Fibroblast of villous mesenchyme (primary cell): Measurements from ENCODE around the gene FLNB. TPM values are rescaled to one million over a fixed set of nuclear protein-coding genes. Genes with fewer than 3 reads are reported as not detected.

ENCODE experiments used
- DNase-seq: peaks from one replicate; pipeline ENCODE4 v3.0.0-alpha.2; 2010; ENCODE audit warnings: low read depth
- H3K4me3 ChIP-seq: 2 replicates; pipeline ENCODE4 v1.5.1; 2011; ENCODE audit warnings: low read depth, mild to moderate bottlenecking, low read length
- total RNA-seq: library from RNA; depleted of rRNA; stranded (reverse); fragments of >200 nt; gene quantifications from 2 replicates; pipeline ENCODE4 v1.2.3, GENCODE V29; 2012
- TF ChIP-seq, protein P1 (sequence below): IDR thresholded peaks from 2 replicates; pipeline ENCODE4 v1.5.1; 2012; ENCODE audit warnings: low read depth, mild to moderate bottlenecking, low read length; ENCODE audit not compliant: insufficient read depth

The FLNB gene, protein sequence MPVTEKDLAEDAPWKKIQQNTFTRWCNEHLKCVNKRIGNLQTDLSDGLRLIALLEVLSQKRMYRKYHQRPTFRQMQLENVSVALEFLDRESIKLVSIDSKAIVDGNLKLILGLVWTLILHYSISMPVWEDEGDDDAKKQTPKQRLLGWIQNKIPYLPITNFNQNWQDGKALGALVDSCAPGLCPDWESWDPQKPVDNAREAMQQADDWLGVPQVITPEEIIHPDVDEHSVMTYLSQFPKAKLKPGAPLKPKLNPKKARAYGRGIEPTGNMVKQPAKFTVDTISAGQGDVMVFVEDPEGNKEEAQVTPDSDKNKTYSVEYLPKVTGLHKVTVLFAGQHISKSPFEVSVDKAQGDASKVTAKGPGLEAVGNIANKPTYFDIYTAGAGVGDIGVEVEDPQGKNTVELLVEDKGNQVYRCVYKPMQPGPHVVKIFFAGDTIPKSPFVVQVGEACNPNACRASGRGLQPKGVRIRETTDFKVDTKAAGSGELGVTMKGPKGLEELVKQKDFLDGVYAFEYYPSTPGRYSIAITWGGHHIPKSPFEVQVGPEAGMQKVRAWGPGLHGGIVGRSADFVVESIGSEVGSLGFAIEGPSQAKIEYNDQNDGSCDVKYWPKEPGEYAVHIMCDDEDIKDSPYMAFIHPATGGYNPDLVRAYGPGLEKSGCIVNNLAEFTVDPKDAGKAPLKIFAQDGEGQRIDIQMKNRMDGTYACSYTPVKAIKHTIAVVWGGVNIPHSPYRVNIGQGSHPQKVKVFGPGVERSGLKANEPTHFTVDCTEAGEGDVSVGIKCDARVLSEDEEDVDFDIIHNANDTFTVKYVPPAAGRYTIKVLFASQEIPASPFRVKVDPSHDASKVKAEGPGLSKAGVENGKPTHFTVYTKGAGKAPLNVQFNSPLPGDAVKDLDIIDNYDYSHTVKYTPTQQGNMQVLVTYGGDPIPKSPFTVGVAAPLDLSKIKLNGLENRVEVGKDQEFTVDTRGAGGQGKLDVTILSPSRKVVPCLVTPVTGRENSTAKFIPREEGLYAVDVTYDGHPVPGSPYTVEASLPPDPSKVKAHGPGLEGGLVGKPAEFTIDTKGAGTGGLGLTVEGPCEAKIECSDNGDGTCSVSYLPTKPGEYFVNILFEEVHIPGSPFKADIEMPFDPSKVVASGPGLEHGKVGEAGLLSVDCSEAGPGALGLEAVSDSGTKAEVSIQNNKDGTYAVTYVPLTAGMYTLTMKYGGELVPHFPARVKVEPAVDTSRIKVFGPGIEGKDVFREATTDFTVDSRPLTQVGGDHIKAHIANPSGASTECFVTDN (N-terminal part only)
- total RNA-seq = 325 and 369 TPM in 2 replicates

DNA sequence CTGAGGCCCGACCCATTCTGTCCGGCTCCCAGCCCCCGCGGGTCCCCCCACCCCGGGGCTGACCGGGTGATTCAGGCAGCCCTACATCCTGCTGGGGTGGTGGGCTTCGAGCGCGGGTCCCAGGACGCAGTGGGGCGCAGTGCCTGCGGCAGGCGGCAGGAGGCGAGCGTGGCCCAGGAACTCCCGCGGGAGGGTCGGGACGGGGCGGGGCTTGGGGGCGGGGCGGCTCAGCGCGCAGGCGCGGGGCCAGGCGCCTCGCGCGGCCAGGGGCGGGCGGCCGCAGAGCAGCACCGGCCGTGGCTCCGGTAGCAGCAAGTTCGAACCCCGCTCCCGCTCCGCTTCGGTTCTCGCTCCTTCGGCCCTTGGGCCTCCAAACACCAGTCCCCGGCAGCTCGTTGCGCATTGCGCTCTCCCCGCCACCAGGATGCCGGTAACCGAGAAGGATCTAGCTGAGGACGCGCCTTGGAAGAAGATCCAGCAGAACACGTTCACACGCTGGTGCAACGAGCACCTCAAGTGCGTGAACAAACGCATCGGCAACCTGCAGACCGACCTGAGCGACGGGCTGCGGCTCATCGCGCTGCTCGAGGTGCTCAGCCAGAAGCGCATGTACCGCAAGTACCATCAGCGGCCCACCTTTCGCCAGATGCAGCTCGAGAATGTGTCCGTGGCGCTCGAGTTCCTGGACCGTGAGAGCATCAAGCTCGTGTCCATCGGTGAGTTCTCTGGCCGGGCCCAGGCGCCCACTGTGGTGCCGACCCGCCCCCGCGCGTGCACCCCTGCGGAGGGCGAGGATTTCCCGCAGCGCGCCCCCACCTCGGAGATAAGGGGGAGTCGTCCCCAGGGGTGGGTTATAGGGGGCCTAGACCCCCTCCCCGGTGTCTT, at the start of gene FLNB:
Gene FLNB, plus strand, starts transcription at position 282 of the 885 bp plus-strand sequence. Its CDS starts 143 bp downstream, at position 425.
- H3K4me3 ChIP-seq = peak within 1 kb of the TSS; percentile 100
- TF ChIP-seq, protein P1, sequence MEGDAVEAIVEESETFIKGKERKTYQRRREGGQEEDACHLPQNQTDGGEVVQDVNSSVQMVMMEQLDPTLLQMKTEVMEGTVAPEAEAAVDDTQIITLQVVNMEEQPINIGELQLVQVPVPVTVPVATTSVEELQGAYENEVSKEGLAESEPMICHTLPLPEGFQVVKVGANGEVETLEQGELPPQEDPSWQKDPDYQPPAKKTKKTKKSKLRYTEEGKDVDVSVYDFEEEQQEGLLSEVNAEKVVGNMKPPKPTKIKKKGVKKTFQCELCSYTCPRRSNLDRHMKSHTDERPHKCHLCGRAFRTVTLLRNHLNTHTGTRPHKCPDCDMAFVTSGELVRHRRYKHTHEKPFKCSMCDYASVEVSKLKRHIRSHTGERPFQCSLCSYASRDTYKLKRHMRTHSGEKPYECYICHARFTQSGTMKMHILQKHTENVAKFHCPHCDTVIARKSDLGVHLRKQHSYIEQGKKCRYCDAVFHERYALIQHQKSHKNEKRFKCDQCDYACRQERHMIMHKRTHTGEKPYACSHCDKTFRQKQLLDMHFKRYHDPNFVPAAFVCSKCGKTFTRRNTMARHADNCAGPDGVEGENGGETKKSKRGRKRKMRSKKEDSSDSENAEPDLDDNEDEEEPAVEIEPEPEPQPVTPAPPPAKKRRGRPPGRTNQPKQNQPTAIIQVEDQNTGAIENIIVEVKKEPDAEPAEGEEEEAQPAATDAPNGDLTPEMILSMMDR = peak; percentile 69
- DNase-seq = peak; percentile 74

DNA sequence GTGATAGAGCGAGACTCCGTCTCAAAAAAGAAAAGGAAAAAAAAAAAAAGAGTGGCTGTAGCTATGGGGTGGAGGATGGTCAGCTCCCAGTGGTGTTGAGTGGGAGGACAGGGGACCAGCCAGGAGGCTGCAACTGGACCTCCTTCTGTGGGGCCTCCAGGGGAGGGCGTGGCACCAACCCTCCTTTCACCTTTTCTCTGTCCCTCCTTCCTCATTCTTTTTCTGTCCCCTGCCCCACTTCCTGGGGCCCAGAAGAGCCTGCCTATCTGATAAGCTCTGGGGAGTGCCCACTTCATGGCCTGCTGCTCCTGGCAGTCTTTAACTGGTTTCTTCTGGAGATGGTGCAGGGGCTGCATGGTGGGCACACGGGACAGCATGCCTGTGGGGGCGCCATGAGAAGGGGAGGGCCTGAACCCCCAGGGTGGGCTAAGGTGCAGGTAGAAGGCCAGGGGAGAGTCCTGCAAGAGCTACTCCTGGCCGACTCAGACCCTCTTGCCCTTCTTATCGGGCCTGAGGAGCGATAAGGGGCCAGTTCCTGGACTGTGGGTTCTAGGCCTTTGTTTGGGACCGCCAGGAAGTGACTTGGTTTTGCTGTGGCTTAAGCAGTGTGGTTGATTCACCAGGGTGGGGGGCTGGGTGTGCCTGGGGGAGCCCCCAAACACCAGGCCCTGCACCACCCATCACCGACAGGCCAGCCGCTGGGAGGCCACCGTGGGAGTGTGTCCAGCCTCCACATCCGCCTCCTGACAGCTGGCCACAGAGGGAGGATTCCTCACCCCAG, 49.4 kb upstream of the FLNB start:
- TF ChIP-seq, protein P1 = no peak
- no peak overlapping the region for H3K4me3 ChIP-seq
- DNase-seq = peak; percentile 64

DNA sequence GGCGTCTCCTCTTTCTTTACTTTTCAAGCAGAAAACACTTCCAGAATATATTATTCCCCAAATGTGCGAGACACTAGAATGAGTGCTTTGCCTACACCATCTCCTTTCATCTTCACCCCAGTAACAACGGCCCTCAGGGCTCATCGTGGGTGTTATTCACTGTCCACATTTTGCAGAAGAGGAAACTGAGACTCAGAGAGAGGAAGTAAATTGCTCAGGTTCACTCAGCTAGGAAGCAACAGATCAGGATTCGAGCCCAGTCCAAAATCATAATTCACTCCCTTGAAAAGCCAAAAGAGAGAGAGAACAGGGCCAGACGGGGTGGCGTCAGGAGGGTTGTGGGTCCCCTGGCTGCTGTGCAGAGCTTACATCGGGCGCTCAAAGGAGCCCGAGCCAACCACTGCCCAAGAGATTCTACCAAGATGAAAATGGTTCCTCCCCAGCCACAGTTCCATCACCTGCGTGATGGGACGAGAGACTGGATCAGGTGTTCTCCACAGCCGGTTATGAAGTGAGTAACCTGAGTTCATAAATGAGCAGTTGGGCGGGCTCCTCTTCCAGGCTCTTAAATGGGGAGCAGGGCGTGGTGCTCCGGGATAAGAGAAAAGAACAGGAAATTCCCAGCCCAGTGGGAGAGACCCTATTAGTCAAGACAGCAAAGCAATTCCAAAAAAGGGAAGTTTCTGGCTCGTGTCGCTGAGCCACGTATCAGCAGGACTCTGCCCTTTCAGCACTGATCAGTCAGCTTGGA, 48.6 kb upstream of the FLNB start:
- peak; percentile 90 for DNase-seq
- H3K4me3 ChIP-seq = peak overlapping the region; percentile 23
- TF ChIP-seq, protein P1 = no peak

DNA sequence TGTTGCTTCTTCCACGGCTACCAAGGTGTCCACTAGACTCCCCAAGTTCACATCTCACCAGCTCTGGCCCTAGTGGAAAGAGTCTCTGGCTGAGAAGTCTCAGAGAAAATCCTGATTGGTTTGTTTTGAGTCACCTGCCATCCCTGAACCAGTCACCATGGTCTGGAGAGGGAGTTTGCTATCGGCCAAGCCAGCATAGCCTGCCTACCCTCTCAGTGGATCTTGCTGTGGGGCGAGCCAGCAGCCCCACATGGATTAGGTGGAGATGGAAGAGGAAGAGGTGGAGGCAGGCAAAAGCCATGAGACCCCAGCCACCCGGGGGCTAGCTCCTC, 48.1 kb upstream of the FLNB start:
- TF ChIP-seq, protein P1 = no peak
- H3K4me3 ChIP-seq = no peak overlapping the region
- DNase-seq = no peak

DNA sequence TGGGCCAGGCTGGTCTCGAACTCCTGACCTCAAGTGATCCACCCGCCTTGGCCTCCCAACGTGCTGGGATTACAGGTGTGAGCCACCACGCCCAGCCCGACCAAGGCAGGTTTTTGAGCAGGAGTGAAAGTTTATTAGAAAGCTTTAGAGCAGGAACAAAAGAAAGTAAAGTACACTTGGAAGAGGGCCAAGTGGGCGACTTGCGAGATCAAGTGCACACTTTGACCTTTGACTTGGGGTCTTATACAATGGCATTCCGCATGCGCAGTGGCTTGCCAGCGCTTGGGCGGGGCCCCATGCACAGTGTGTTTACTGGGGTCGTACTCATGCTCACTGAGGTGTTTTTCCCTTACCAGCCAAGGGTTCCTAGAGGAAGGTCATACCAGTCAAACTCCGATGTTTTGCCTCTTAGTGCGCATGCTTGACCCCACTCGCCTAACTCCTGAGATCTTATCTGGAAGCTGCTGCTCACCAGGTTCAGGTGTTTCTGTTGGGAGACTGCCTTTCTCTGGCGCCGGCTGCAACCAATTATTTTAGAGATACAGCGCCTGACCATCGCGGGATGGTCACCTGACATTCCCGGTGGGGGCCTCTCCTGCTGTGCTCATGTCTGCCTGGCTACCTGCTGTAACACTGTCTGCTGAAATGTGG, 46.9 kb upstream of the FLNB start:
- no peak for DNase-seq
- TF ChIP-seq, protein P1 = no peak
- no peak overlapping the region for H3K4me3 ChIP-seq
